ENCODE results near the gene DLG2.
"Not testable (repeated sequence)": the region's sequence is repeated elsewhere in the genome, so short reads cannot be mapped to it uniquely, and the experiment has no call there.

GRCh38 chr11:84840201-84840600 is 786.9 kb downstream of the DLG2 start:
- not testable (repeated sequence) for TF ChIP-seq POLR2A (IDR thresholded peaks at IDR 0.05); CTCF (IDR thresholded peaks at IDR 0.05 in 4 of 5, conservative IDR thresholded peaks at IDR 0.05 in 1 of 5)
